NCI-H187 (cell line): ENCODE results near the gene CFAP92.

Experiments
- DNase-seq, 2 experiments: peaks; one replicate each; lab custom pipeline; 2025; lab: John Stamatoyannopoulos, UW

CFAP92 gene

DNA sequence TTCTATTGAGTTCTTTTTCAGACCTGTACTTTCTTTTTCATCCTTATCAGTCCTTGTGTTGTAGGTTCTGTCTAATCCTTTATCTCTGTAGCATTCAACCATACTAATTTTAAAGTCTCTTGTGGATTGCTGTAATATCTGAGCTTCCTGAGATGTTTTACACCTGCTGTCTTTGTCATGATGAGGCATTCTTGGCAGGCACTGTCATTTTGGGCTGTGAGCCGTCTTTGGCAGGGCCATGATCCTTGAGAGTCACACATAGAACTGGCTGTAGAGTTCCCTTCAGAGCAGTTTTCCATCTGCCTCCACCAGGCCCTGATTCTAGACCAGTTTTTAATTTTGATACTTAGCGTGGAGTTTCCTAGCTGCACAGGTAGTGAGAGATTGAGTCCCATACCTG lies 13.9 kb upstream of the CFAP92 start:
- DNase-seq = no peak

DNA sequence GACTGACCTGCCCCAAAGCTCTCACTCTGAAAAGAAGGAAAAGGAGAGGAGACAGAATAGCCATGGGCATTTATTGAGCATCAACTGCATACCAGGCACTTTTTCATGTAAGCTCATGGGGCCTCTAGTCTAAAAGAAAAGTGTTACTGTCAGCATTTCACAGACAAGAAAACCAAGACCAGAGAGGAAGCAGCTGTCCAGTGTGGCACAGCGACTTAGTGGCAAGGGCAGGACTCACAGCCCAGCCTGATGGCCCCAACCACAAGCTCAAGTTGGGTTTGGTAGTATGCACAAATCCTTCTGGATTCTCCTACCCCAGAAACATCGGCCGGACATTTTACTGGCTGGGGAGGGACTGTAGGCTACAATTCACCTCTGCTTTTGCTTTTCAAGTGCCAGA lies 13.0 kb upstream of the CFAP92 start:
- DNase-seq = no peak

DNA sequence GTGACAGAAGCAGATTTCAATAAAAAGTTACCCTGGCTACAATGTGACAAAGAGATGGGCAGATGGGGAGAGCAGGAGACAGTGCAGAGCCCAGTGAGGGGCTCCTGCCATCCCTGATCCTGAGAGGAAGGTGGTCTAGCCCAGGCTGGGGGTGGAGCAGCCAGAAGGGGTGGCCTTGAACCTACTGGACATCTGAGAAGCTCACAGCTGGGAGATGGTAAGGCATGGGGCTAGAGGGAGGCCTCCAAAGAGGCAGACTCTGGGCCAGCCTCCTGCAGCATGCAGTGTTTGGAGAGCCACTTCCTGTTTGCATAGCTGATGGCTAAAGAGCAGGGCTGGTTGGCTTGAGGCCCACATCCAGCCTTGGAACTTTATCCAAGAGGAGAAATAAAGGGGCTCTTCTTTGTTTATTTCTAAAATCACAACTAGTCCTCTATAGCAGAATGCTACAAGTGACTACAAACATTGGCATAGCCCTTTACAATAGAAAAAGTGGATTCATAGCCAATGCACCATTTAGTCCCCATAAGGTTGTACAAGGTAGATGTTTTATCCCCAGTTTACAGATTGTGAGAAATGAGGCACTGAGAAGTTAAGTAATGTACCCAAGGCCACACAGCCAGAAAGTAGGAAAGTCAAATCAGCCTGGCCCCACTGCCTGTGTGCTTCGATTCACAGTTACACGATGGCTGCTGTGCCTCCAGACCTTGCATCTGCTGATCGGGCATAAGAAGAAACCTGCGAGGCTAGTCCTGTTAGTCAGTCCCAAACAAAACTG lies 11.8 kb upstream of the CFAP92 start:
- no peak for DNase-seq

DNA sequence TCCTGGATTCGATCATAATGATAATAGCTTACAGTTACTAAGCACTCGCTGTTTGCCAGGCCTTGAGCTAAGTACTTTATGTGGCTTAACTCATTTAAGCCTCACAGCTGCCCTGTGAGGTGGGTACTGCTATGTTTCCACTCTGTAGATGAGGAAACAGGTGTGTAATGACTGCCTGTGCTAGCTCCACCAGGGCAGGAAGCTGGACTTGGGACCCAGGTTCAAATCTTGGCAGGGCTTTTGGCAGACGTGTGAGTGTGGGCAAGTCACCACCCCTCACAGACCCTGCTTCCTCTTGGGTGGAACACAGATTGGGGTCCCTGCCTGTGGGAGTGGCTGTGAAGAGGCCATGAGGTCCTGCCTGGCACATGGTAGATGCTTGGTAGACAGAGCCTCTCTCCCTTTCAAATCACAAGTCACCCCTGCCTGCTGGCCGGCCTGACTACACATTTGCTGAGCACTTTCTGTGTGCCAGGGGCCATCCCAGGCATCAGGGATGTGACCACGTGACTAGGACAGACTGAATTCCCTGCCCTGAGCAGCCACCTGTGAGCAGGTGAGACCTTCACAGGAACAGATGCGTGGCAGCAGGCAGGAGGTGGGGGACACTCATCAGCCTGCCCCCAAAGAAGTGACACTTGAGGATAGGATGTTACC lies 10.9 kb upstream of the CFAP92 start:
- DNase-seq = no peak

DNA sequence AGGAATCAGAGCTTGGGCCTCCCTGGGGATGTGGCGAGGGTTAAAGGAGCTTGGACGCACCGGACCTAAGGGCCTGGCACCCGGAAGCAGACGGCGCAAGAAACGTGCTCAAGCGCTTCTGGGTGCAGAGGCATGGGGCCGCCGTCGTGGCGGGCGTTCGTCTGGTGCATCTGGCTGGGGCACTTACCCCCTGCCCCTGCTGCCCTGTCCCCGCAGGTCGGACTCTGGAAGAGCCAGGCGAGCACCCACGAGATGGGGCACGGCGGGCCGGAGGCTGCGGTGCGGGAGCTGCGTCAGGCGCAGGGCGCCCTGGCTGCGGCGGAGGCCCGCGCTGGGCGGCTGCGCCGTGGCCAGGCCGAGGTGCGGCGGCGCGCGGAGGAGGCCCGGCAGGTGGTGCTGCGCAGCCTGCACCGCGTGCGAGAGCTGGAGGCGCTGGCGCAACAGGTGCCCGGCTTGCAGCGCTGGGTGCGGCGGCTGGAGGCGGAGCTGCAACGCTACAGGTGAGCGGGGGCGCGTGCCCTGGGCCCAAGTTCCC lies 9.8 kb upstream of the CFAP92 start:
- DNase-seq = peak in 1 of 2 experiments; percentile 5

DNA sequence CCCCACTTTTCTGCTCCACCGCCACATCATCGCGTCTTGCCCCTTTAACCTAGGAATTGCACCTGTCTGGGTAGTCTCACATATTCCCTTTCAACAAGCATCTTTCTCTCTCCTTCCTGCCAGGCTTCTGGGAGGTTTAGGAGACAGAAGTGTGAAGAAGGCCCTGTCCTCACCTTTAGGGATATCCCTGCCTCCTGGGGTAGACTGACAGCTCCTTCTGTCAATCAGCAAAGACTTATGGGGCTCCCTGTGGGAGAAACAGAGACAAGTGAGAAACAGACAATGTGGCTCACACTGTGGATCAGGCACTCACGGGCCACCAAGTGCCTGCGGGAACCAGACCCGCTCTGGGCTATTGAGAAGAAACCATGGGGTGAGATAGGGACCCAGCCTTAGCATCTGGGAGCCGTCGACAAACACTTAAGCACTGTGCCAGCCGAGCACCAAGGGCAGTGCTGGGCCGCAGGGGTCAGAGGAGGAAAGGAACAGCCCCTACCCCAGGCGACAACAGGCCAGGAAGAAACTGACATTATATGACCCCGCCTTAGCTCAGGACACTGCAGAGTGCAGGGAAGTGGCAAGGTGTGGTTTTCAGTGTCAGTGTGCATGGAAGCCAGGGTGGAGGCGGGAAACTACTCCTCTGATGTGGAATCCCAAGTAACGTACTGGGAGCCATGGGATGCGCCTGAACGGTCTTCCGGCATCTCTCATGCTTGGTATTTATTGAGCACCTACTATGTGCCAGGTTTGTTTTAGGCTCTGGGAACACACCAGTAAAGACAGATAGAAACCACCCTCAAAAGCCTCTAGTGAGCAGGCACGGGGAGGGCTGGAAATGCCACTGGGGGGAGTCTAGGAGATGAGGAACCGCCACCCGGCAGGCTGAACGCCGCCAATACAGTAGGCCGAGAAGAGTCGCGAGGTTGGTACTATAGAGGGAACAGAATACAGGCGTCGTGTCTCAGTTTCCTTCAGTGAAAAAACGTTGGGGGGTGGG lies 9.0 kb upstream of the CFAP92 start:
- DNase-seq = no peak

DNA sequence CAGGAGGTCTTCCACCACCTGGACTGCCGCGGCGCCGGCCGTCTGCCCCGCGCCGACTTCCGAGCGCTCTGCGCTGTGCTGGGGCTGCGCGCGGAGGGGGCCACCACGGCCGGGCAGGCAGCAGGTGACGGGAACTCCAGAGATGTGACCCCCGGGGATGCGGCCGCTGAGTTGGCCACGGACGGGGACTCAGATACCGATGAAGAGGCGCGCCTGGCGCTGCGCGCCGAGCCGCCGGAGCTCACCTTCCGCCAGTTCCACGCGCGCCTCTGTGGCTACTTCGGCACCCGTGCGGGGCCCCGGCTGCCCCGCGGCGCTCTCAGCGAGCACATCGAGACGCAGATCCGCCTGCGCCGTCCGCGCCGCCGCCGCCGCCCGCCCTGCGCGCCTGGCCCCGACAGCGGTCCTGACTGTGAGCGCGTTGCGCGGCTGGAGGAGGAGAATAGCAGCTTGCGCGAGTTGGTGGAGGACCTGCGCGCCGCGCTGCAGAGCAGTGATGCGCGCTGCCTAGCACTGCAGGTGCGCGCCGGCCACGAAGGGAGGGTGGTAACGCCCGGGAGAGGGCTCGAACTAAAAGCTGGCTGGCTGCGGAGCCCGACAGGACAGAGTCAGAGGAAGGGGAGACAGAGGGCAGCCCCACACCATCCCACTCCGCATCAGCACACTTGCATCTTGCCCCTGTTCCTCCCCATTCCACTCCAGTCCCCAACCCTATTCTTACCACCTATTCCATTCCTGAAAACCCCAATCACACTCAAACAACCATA lies 8.1 kb upstream of the CFAP92 start:
- no peak for DNase-seq

DNA sequence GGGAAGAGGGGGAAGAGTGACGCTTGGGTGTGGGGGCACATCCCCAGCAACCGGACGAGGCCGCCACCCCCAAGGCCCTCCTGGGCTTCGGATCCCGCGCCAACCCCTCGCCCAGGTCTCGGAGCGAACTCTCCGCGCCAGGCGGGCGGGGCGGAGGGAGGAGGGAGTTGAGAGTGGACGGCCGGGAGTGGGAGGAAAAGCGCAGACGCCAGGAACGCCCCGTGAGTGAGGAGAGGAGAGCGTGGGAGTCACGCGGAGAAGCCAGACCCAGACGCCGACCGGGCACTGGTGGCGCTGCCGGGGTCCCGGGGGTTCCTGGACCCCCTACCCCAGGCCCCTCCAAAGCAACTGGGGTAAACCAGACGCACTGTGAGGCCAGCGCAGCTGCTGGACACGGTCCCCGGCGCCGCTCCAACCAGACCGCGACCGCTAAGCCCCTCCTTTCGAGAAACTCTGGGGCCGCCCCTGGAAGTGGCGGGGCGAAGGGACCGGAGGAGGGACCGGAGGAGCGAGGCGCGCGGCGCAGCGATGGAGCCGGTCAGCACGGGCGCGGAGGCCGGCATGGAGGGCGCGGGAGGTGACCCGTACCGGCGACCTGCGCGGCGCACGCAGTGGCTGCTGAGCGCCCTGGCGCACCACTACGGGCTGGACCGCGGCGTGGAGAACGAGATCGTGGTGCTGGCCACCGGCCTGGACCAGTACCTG lies 7.4 kb upstream of the CFAP92 start, which contains the start of gene EFCC1:
TSS of gene EFCC1 (plus strand) at position 204 of the 705 bp plus-strand sequence. CDS start at position 529, 325 bp downstream.
- no peak for DNase-seq

DNA sequence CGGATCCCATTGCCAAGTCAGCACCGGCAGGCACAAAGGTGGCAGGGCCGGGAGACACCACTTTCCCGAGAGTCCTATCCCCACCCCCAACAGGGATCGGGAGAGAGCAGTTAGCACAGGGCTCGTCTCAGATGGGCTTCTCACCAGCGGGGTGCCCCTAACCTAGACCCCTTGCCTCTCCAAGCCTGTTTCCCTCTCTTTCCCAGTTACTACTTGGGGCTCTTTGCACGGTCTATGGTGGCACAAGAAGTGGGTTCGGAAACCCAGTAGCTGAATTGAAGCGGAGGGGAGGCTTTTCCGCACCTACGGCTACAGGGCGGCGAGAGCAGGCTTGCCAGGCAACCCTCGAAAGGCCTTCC lies 6.8 kb upstream of the CFAP92 start:
- DNase-seq = no peak

DNA sequence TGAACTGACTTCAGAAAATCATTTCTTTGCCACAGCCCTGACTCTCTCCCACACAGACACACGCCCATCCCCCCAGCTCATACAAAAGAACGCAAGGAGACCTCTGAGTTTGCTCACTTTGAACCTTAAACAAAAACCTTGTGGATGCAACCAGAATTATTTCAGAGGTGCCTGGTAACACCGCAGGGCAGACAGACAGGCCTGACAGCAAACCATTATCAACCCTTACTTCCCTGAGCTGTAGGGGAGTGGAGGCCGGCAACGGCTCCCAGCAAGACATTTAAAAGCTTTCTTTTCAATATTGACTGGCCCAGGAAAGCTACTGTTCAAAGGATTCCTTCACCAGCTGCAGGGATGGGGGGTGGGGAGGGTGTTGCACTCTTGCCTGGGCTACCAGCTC lies 5.2 kb upstream of the CFAP92 start:
- no peak for DNase-seq

DNA sequence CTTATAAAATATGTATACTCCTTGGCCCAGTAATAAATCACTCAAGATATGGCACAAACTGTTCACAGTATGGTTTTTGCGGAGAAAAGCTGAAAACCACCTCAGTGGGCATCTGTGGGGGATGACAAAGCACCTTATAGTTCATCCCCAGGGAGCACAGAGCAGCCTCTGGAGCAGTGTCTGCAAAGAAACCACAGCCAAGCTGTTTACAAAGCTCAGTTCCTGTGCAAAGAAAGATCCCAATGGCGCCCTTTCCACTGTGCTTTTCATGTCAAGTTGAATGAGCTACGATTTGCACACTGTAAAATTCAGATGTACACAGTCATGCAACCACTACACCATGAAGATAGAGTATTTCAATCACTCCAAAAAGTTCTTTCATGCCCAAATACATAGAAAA lies 4.7 kb upstream of the CFAP92 start:
- DNase-seq = no peak

DNA sequence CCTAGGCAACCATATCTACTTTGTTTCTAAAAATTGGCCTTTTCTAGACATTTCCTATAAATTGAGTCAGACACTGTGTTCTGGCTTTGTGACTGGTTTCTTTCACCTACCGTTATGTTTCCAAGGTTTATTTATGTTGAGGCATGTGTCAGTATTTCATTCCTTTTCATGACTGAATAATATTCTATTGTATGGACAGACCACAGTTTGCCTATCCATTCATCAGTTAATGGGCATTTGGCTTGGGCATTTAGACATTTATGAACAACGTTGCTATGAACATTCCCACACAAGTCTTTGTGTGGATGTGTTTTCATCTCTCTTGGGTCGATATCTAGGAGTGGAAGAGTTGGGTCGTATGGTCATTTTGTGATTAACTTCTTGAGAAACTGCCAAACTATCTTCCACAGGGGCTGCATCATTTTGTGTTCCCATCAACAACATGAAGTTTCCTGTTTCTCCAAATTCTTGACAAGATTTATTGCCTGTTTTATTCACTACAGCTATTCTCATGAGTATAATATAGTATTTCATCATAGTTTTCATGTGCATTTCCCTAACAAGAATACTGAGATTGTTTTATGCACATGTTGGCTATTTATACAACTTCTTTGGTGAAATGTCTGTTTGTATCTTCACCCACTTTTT lies 3.7 kb upstream of the CFAP92 start:
- no peak for DNase-seq

DNA sequence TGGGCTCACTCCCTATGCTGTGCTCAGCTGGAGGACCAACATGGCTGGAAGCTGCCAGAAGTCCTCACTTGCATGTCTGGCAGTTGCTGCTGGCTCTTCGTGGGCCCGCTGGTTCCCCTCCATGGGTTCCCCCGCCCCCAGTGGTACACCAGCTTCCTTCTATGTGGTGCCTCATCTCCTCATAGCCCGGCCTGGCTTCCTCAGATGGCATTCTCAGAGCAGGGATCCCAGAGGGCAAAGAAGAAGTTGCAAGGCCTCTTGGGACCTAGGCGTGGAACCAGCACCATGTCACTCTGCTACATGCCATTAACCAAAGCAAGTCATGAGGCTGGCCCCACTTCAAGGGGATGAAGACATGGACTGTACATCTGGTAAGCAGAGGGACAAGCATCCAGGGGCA lies 2.9 kb upstream of the CFAP92 start:
- DNase-seq = no peak

DNA sequence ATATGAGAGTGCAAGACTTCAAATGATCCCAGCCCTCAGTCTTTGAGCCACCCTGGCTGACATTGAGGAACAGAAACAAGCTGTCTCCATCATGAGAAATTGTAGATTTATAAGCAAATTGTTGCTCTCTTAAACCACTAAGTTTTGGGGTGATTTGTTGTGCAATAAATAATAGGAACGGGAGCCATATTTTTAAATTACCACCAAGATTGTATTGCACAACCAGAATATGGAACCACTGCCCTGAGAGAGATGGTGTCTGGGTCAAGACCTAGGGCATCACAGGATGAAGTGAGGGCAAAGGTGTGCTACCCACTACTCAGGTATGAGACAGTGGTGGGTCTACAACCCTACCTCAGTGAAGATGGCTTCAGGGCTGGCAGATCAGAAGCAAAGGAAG lies 2.3 kb upstream of the CFAP92 start:
- DNase-seq = no peak

DNA sequence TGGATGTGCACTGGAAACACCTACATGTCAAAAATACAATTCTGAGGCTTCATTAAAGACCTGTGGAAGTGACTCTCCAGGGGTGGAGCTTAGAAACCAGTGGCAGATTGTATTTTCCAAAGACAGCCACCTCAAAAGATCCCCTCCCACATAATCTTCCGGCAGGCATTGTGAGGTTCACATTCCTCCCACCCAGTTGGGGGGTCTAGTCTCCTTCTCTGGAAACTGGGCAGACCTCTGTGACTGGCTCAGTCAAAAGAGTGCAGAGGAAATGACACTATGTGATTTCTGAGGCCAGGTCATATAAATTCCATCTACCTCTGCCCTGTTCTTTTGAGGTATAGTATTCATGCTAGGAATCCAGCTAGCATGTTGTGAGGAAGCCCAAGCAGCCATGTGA lies 1.9 kb upstream of the CFAP92 start:
- no peak for DNase-seq

DNA sequence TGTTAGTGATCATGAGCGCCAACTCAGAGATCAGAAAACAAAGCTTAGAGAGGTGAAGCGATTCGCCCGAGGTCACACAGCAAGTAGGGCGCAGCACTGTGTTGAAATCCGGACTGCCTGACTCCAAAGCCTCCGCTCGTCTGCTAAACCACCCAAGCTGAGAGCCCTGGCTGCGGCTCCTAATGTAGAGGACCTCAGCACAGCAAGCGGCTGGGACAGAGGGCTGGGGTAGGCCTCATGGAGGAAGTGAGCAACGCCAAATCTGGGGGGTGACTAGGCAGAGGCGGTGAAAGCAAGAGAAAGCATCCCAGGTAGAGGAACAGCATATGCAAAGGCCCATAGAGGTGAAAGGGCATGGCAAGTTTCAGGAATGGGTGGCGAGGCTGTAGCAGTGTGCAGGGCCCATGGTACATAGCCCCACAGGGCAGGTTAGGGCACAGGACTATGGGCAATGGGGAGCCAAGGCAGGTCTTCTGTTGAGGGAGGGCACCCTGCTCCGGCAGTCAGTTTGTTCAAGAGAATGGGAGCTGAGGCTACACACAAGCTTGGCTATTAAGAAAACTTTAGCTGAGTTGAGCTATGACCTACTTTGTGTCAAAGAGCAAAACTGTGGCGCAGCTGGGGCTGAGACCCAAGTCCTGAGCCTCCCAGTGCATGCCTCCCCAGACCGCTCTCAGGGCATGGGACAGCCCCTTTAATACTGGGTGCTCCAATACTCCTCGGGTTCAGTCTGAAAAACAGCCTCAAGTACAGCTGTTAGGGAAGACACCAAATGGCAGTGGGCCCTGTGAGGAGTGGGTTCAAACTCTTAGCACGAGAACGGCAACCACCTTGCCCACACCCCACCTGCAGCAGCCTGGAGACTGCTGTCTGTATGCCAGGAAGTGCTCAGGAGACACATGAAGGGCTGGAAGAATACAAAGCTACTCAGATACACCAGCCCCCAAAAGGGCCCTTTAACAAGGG lies 988 bp upstream of the CFAP92 start:
- no peak for DNase-seq

DNA sequence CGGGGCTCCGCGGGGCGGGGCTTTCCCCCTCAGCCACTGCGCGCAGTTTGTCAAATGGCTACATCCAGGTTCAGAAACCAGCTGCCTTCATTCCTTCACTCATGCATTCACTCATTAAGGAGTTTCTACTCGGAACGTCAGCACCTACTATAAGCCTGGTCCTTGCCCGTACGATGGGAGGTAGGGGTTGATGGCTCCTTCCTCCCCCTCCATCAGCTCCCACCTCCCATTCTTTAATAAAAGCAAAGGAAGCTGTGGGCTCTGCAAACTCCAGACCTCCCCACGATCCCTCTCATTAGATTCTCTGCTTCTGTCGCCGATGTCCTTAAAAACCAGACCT lies 267 bp upstream of the CFAP92 start:
- DNase-seq = no peak

DNA sequence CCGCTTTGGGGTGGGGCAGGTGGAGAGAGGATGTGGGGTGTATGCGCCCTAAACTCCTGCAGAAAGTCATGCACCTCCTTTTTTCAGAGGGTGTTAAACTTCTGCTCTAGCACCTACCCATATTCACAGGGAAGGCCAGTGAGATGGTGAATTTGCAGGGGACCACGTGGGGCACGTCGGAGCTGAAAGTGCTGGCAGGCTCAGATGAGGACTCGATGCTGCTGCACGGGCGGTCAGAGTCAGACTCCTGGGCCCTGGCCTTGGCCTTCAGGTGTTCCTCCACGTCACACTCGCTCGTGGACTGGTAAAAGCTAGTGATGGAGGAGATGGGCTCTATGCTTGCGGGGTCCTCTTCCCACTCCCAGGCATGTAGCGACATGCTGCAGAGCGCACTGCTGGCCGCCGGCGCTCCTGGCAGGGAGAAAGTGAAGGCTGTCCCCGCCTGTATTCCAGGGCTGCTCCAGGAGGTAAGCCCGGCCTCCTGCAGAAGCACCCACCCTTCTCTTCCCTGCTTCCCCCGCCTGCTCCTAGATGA lies 883 bp downstream of the CFAP92 start:
- no peak for DNase-seq

DNA sequence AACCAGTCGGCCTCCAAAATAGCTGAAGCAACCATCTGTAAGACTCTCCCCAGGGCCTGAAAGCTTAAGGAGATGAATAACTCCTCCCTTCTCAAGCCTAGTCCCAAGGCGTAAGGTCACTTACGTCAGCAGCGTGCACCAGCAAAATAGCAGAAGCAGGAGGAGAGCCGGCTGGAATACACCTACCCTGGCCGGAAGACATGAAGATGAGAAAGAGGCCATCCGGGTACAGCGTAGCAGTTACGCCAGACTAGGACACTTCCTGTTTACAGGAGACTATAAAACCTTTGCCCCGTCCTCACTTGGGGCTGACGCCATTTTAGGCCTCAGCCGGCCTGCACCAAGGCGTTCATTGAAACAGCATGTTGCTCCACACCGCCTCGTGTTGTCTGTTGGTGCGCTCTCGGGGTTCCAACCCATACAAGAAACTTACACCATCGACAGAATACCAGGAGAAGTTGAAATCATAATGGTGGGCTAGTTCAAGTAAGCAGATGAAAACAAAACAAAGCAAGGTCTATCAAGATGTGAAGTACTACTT lies 2.5 kb downstream of the CFAP92 start:
- no peak for DNase-seq
